HL-60 (cell line): ENCODE measurements around the gene CCDC30.

Experiments
- DNase-seq, 2 experiments: peaks; one replicate each; pipeline ENCODE4 v3.0.0-alpha.2; 2010 to 2020; ENCODE audit warnings: low read depth in 1 of 2, low spot score in 1 of 2
- H3K27ac ChIP-seq: fragments of 250-450 bp; sonication (Bioruptor Pico); replicated peaks from 2 replicates; pipeline ENCODE4 v1.5.1; 2020; ENCODE audit warnings: mild to moderate bottlenecking, moderate library complexity
- H3K27me3 ChIP-seq: fragments of 250-450 bp; sonication (Bioruptor Pico); 2 replicates; pipeline ENCODE4 v1.5.1; 2021; ENCODE audit warnings: mild to moderate bottlenecking, moderate library complexity; ENCODE audit not compliant: insufficient read depth, poor library complexity, severe bottlenecking
- H3K4me3 ChIP-seq: replicated peaks from 2 replicates; pipeline ENCODE4 v1.5.1; 2011; ENCODE audit warnings: mild to moderate bottlenecking, control low read depth, low read length; ENCODE audit not compliant: insufficient read depth
- GABPA ChIP-seq: IDR thresholded peaks from 2 replicates; pipeline ENCODE4 v1.6.1; 2012; ENCODE audit warnings: low read depth
- POLR2AphosphoS5 ChIP-seq: IDR thresholded peaks from 2 replicates; pipeline ENCODE4 v1.6.1; 2012; ENCODE audit warnings: low read depth
- SPI1 ChIP-seq: IDR thresholded peaks from 2 replicates; pipeline ENCODE4 v1.6.1; 2012; ENCODE audit warnings: low read depth, mild to moderate bottlenecking, borderline replicate concordance
- TF ChIP-seq, protein P1 (sequence below): IDR thresholded peaks from 2 replicates; pipeline ENCODE4 v1.6.1; 2012; ENCODE audit warnings: low read depth; ENCODE audit not compliant: insufficient replicate concordance
- TF ChIP-seq, protein P2 (sequence below): IDR thresholded peaks from one replicate; pipeline ENCODE4 v1.5.1; 2011; ENCODE audit warnings: low read length, control low read depth, inconsistent platforms; ENCODE audit not compliant: insufficient read depth

Gene CCDC30

DNA sequence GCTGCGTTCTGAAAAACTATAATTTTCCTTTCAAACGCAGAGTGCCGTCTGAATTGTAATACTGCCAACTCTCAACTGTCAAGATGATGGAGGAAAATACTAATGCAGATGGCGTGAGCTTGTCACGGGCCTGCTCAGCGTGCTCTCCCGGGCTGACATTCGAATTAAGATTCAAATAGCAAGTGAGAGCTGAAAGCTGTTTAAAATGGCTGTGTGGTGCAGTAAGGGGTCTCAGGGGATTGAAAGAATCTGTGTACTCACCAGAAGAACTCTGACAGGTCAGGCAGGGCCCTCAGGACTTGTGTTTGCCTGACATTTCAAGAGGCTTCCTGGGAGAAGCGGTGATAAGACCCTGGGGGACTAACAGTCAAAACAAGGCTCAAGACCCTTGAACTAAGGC is 40.3 kb upstream of the CCDC30 start:
- DNase-seq, result no peak
- no peaks in the 10 kb centered on the region for H3K27me3 ChIP-seq
- TF ChIP-seq POLR2AphosphoS5, result no peak
- TF ChIP-seq SPI1, result no peak
- TF ChIP-seq, protein P1, sequence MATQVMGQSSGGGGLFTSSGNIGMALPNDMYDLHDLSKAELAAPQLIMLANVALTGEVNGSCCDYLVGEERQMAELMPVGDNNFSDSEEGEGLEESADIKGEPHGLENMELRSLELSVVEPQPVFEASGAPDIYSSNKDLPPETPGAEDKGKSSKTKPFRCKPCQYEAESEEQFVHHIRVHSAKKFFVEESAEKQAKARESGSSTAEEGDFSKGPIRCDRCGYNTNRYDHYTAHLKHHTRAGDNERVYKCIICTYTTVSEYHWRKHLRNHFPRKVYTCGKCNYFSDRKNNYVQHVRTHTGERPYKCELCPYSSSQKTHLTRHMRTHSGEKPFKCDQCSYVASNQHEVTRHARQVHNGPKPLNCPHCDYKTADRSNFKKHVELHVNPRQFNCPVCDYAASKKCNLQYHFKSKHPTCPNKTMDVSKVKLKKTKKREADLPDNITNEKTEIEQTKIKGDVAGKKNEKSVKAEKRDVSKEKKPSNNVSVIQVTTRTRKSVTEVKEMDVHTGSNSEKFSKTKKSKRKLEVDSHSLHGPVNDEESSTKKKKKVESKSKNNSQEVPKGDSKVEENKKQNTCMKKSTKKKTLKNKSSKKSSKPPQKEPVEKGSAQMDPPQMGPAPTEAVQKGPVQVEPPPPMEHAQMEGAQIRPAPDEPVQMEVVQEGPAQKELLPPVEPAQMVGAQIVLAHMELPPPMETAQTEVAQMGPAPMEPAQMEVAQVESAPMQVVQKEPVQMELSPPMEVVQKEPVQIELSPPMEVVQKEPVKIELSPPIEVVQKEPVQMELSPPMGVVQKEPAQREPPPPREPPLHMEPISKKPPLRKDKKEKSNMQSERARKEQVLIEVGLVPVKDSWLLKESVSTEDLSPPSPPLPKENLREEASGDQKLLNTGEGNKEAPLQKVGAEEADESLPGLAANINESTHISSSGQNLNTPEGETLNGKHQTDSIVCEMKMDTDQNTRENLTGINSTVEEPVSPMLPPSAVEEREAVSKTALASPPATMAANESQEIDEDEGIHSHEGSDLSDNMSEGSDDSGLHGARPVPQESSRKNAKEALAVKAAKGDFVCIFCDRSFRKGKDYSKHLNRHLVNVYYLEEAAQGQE, result no peak
- TF ChIP-seq GABPA, result no peak
- TF ChIP-seq, protein P2, sequence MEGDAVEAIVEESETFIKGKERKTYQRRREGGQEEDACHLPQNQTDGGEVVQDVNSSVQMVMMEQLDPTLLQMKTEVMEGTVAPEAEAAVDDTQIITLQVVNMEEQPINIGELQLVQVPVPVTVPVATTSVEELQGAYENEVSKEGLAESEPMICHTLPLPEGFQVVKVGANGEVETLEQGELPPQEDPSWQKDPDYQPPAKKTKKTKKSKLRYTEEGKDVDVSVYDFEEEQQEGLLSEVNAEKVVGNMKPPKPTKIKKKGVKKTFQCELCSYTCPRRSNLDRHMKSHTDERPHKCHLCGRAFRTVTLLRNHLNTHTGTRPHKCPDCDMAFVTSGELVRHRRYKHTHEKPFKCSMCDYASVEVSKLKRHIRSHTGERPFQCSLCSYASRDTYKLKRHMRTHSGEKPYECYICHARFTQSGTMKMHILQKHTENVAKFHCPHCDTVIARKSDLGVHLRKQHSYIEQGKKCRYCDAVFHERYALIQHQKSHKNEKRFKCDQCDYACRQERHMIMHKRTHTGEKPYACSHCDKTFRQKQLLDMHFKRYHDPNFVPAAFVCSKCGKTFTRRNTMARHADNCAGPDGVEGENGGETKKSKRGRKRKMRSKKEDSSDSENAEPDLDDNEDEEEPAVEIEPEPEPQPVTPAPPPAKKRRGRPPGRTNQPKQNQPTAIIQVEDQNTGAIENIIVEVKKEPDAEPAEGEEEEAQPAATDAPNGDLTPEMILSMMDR, result no peak
- H3K4me3 ChIP-seq, result no peak overlapping the region
- H3K27ac ChIP-seq, result no peak overlapping the region

DNA sequence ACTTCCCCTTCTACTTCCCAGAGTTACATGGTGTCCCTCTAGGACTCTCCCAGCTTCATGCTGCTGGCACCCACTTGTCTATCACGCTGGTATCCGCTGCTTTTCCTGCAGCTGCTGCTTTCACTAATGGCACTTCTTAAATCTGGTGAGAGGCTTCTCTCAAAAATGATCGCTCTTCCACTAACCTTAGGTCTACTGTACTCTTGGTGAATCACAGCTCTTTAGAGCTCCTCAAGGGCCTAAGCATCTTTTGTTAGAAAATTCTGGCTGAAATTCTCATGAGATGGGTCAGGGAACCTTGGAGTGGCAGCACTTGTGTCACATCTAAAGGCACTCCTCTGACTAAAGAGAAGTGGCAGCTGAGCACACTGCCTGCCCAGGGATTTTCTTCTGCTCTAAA is 39.4 kb upstream of the CCDC30 start:
- DNase-seq, result no peak
- no peak overlapping the region for H3K4me3 ChIP-seq
- H3K27me3 ChIP-seq, result no peaks in the 10 kb centered on the region
- H3K27ac ChIP-seq, result no peak overlapping the region
- TF ChIP-seq, protein P2, result no peak
- TF ChIP-seq, protein P1, result no peak

DNA sequence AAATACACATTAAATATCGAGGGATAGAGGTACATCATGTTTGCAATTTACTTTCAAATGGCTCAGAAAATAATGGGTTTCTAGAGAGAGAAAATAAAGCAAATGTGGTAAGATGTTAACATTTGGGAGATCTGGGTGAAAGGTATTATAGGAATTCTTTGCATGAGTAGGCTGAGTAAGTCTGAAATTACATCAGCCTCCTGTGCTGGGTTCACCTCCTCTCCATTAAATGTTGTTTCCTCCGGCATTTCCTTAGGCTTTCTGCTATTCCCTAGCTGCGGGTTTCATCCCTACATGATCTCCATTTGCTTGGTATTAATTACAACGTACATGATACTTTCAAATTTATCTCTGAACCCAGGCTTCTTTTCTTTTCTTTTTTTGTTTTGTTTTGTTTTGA is 38.9 kb upstream of the CCDC30 start:
- Histone ChIP-seq H3K27me3 (no peaks in the 10 kb centered on the region), H3K27ac (no peak overlapping the region), H3K4me3 (no peak overlapping the region)
- no peak for DNase-seq
- TF ChIP-seq, protein P2, result no peak
- TF ChIP-seq, protein P1, result no peak
- no peak for TF ChIP-seq GABPA
- TF ChIP-seq POLR2AphosphoS5, result no peak
- no peak for TF ChIP-seq SPI1
